T47D (cell line): Measurements from ENCODE around the gene PLXDC2.
"Not testable (repeated sequence)": the region's sequence is repeated elsewhere in the genome, so short reads cannot be mapped to it uniquely, and the experiment has no call there.

Experiments used
- DNase-seq, 2 experiments: peaks; one replicate each; pipeline versions ENCODE4 v3.0.0 to v3.0.0-alpha.2; 2011 to 2012; ENCODE audit warnings: low read depth in 1 of 2, low spot score in 1 of 2
- JUND ChIP-seq: IDR thresholded peaks from 2 replicates; pipeline ENCODE4 v1.6.1; 2012; ENCODE audit warnings: low read depth
- in situ Hi-C: cut with HindIII; loops from 2 replicates; pipeline ENCODE4 v1.10.0; 2016; ENCODE audit warnings: low sequenced_read_pairs, low pct_unique_long_range_greater_than_20kb

The PLXDC2 gene

DNA sequence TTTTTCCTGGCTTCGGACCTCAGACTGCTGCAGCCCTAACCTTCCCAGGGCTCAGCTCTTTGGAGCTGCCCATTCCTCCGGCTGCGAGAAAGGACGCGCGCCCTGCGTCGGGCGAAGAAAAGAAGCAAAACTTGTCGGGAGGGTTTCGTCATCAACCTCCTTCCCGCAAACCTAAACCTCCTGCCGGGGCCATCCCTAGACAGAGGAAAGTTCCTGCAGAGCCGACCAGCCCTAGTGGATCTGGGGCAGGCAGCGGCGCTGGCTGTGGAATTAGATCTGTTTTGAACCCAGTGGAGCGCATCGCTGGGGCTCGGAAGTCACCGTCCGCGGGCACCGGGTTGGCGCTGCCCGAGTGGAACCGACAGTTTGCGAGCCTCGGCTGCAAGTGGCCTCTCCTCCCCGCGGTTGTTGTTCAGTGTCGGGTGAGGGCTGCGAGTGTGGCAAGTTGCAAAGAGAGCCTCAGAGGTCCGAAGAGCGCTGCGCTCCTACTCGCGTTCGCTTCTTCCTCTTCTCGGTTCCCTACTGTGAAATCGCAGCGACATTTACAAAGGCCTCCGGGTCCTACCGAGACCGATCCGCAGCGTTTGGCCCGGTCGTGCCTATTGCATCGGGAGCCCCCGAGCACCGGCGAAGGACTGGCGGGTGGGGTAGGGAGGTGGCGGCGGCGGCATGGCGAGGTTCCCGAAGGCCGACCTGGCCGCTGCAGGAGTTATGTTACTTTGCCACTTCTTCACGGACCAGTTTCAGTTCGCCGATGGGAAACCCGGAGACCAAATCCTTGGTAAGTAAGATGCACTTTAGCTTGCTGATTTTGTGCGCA lies at the start of gene PLXDC2:
Gene PLXDC2, plus strand, starts transcription at position 22 of the 820 bp plus-strand sequence.
- DNase-seq = peak; percentile 7 to 57
- TF ChIP-seq JUND = no peak

DNA sequence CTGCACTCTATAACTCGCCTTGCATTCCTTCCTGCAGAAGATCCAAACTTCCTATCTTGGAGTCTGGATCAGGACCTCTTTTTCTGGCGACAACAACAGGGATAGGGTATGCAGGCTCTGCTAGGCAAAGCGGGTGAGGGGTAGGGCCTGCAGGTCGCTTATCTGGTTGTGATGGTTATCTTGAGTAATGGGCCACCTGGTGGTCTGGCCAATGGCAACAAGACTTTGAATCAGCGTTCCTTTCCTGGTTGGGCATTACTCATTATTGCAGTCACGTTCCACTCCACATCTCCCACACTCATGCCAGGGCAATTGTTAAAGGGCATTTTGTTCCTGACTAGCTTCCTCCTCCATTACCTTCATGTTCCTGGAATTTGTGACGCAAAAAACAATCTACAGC lies 48.4 kb upstream of the PLXDC2 start:
- TF ChIP-seq JUND = no peak
- DNase-seq = no peak
- in situ Hi-C loops = no loop called here

More for the DNA sequence above, at the start of gene PLXDC2:
- in situ Hi-C loops = no loop called here

DNA sequence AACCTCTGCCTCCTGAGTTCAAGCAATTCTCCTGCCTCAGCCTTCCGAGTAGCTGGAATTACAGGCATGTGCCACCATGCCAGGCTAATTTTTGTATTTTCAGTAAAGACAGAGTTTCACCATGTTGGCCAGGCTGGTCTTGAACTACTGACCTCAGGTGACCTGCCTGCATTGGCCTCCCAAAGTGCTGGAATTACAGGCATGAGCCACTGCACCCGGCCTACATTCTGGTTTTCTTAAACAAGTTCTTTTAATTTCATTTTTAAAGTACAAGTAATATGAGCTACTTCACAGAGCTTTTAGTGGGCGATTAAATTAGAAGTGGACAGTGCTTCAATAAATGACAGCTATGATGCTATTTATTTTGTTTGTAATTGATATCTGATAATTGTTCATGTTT lies 46.4 kb upstream of the PLXDC2 start:
- DNase-seq, in situ Hi-C loops: not testable (repeated sequence)

DNA sequence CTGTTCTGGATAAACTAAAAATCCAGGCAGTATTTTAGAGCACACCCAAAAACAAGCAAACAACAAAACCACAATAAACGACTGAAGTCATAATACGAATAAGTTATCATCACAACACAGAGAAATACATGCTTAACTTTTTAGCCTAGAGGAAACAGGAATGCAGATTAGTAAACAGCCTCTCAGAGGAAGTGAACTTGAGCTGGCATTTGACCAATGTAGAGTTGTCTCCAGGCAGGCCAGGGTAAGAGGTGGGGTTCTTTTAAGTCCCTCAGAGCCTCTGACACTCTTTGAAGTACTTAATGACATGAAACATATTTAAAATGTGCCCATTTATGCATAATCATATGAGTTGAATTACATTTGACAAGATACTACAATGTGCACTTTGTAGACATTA lies 43.3 kb upstream of the PLXDC2 start:
- in situ Hi-C loops = no loop called here
- DNase-seq = no peak
- TF ChIP-seq JUND = no peak

DNA sequence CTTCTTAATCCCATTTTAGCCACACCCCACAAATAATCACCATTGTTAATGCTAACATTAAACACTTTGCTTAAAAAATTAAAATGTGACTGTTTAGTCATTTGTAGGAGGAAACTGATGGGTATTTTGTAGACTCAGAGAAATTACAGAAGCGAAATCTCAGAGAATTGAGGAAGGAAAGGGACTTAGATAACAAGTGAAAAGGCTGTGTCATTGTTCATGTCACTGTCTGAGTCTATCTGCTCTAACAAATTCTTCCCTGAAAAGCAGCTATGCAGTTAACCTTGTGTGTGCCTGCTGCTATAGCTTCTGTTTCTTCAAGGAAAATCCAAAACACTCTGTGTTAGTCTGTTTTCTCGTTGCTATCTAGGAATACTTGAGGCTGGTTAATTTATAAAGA lies 40.9 kb upstream of the PLXDC2 start:
- no peak for DNase-seq
- in situ Hi-C loops = no loop called here
- TF ChIP-seq JUND = no peak

DNA sequence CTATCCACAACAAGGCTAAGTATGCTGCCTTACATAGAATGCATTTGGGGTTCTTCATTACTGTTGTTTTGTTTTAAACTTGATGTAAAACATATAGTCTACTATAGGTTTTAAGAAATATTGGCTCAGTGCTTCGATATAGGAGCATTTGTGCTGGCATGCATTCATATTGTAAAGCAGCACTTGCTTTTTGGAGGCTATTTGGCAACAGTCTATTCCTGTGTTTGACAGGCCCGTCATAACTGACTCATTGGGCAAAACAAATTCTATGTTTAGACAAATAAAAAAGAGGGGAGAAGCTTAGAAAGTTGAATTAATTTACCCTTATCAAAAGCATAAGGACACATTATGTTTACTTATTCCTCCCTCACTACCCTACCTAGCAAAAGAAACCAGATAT lies 38.4 kb upstream of the PLXDC2 start:
- in situ Hi-C loops = no loop called here
- no peak for TF ChIP-seq JUND
- DNase-seq = no peak

DNA sequence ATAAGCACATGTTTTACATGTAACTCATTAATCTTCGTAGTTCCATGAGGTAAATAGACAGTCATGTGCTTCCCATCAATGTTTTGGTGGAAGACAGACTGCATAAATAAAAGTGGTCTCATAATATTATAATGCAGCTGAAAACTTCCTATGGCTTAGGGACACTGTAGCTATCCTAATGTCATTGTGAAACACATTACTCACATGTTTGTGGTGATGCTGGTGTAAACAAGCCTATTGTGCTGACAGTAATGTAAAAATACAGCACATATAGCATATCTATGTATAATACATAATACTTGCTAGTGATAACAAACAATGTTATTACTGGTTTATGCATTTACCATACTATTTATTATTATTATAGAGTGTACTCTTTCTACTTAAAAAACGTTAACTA lies 37.2 kb upstream of the PLXDC2 start:
- in situ Hi-C loops = no loop called here
- no peak for DNase-seq
- no peak for TF ChIP-seq JUND

DNA sequence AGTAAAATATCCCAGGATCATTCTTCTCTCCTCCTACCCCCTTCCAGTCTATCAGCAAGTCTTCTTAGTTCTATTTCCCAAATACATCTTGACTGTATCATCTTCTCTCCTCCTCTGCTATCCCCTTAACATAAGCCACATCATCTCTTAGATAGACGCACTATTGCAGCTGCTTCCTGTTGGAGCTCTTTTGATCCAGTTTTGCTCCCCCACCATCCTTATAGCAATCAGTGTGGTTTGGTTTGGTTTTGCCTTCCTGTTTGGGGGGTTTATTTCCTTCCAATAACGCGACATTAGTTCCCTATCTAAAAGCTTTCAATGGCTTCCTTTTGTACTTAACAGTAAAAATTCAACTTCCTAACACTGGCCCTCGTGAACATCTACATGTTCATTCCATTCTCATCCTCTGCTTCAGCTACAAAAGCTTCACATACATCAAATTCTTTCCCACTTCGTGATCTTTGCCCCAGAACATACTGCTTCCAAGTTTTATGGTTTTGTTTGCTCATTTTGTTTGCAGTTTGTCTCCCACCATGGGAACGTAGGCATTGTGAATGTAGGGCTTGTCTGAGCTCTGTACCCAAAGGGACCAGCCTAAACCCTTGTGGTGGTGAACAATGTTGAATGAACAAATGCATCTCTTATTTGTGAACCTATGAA lies 33.7 kb upstream of the PLXDC2 start:
- in situ Hi-C loops = no loop called here
- no peak for DNase-seq
- no peak for TF ChIP-seq JUND

DNA sequence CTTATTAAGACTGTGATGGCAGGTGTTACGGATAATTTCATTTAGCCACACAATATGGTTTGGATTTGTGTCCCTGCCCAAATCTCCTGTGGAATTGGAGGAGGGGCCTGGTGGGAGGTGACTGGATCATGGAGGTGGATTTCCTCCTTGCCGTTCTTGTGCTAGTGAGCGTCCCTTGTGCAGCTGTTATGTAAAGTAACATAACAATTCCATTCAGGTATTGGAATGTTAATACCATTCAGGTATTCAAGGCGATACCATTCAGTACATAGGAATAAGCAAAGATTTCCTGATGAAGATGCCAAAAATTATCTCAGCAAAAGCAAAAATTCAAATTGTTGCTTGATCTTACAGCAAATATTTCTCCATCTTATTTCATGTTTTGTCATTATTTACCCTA lies 32.5 kb upstream of the PLXDC2 start:
- no peak for TF ChIP-seq JUND
- in situ Hi-C loops = no loop called here
- no peak for DNase-seq

DNA sequence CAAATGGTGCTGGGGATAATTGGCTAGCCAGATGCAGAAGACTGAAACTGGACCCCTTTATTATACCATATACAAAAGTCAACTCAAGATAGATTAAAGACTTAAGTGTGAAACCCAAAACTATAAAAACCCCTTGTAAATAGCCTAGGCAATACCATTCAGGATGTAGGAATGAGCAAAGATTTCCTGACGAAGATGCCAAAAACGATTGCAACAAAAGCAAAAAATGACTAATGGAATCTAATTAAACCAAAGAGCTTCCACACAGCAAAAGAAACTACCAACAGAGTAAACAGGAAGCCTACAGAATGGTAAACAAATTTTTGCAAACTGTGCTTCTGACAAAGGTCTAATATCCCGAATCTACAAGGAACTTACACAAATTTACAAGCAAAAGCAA lies 30.9 kb upstream of the PLXDC2 start:
- in situ Hi-C loops = no loop called here
- no peak for TF ChIP-seq JUND

DNA sequence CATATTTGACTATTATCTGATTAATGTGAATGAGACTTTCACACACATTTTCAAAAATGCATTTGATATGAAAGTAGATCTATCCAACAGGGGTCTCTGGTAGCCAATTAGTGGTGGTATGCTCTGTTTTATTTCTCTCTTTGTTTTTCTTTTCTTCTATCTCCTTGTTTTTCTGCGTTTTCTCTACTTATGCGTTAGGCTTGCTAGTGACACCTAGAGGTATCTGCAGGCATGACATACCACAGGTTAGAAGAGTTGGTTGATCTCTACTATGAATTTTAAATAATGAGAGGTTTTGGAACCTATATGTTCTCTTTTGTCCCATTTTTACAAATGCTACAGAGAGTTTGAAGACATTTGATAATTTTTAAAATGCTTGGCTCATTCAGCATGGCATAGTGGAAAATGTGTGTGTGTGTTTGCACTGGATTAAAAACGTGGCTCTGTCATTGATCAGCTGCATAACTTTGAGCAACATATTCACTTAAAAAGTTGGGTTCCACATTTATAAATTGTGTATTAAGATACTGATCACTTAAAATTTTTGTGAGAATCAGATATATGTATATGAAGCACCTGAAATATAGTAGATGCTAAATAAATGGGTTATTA lies 28.1 kb upstream of the PLXDC2 start:
- TF ChIP-seq JUND = no peak
- in situ Hi-C loops = no loop called here
- peak in 1 of 2 experiments; percentile 61 for DNase-seq

More for the DNA sequence above, 30.9 kb upstream of the PLXDC2 start:
- no peak for DNase-seq

DNA sequence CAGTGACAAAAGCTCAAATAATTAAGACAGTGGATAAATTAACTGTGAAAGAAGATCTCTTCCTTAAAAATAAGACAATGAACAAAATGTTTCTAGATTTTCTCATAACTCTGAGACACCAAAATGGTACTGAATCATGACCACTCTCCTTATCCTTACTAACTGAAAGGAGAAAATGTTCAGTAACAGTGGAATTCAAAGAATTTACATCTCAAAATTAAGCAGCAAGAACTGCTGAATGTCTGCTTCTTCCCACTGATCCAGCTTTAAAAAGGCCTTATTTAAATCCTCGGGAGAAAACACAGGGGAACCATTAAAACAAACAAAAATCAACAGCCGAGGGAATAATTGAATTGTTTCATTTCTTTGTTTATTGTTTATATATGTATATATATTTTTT lies 27.3 kb upstream of the PLXDC2 start:
- in situ Hi-C loops = no loop called here
- no peak for TF ChIP-seq JUND
- no peak for DNase-seq

DNA sequence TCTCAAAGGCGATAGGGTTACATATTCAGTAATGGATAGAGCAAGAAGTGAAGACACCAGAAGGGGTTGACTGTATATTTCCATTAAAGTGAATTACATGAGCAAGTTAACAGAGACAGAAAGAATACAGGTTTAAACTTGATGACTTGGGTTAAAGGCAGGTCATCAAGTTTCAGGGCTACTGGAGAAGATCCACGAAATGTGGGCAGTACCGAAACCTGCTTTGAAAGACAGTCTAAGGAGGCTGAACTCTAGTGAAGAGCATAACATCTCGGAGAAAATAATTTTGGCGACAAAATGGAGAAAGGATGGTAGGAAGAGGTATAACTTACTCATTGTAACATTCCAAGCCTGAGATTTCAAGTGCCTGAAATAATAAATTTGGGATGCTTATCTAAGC lies 26.6 kb upstream of the PLXDC2 start:
- in situ Hi-C loops = no loop called here
- TF ChIP-seq JUND = no peak
- DNase-seq = no peak
